ENCODE results near the gene ADAMTS18. TPM values are rescaled to one million over a fixed set of nuclear protein-coding genes. Genes with fewer than 3 reads are reported as not detected.
A peak's percentile ranks its signal among the peaks of the same experiment; 100 is the strongest.

ADAMTS18 gene
- total and polyA plus RNA-seq, 2 donors (not counting 3 experiments of a cell fraction or from before 2014, with no cell fraction given): 18.4 to 27.5 TPM

- no peaks in the 10 kb centered on the region for H3K27me3 ChIP-seq (ENCODE audit: control insufficient read depth in 2 of 2, insufficient read depth in 2 of 2, low read length in 2 of 2)
- dilution Hi-C loops (cut with MboI; ENCODE audit: extremely low pct_ligation_motif_present, low sequenced_read_pairs) (no loop called here), intact Hi-C loops (cut with micrococcal nuclease) (loop anchor here (2.0 kb wide), 2 partner anchors 103 to 275 kb away; no protein-coding TSS in a partner anchor)
- H3K4me1 ChIP-seq (ENCODE audit: control insufficient read depth, extremely low read depth, insufficient read depth, low read length): peaks cover 44% of the 10 kb centered on the region
- peak overlapping the region; percentile 14 for H3K4me2 ChIP-seq (ENCODE audit: insufficient read depth, low read length)
- ChIA-PET POLR2A (interaction anchor here (1.4 kb wide), 1 partner anchor 9 kb away, joined by 4 read pairs; no protein-coding TSS in a partner anchor), CTCF (interaction anchor here (0.7 to 1.3 kb wide), 4 partner anchors 9 to 286 kb away, joined by 3 to 5 read pairs (median 4); no protein-coding TSS in a partner anchor)
- H3K36me3 ChIP-seq (ENCODE audit: control insufficient read depth in 2 of 2, extremely low read depth in 1 of 2, insufficient read depth in 2 of 2, low read length in 2 of 2): peaks cover 0 to 2% of the 10 kb centered on the region in 2 experiments
- no peak overlapping the region for H2AFZ ChIP-seq (ENCODE audit: low read depth, low read length)
- no peaks in the 10 kb centered on the region for H3K9me1 ChIP-seq (replicated peaks; ENCODE audit: control insufficient read depth, extremely low read depth, insufficient read depth, low read length)
- peak overlapping the region; percentile 98 for H3K27ac ChIP-seq (ENCODE audit: insufficient read depth, low read depth, low read length)
- BruUV-seq (replicated peaks): no TSS peak
- peak; percentile 75 for FAIRE-seq
- no peaks in the 10 kb centered on the region for H3K9me3 ChIP-seq (replicated peaks; ENCODE audit: control insufficient read depth, insufficient read depth, low read length)
- DNase-seq (ENCODE audit: low read depth, low spot score): peak; percentile 35
- peak; percentile 36 for TF ChIP-seq GATA2 (IDR thresholded peaks at IDR 0.05; ENCODE audit: insufficient read depth, insufficient read length, low read depth, low read length)
- no peak for TF ChIP-seq MYC (IDR thresholded peaks at IDR 0.05; ENCODE audit: low read depth, low read length)
- TF ChIP-seq MAX (IDR thresholded peaks at IDR 0.05; ENCODE audit: insufficient read depth, insufficient read length): no peak
- TF ChIP-seq FOS (IDR thresholded peaks at IDR 0.05; ENCODE audit: borderline replicate concordance, insufficient read depth, low read length): peak; percentile 21
- no peak for TF ChIP-seq JUN (IDR thresholded peaks at IDR 0.05; ENCODE audit: borderline replicate concordance, insufficient read depth, insufficient read length, low read depth)
- TF ChIP-seq CTCF (IDR thresholded peaks at IDR 0.05; ENCODE audit: extremely low read depth in 1 of 2, insufficient read depth in 1 of 2, low read depth in 1 of 2, low read length in 2 of 2): no peak
- H4K20me1 ChIP-seq (replicated peaks; ENCODE audit: control insufficient read depth, extremely low read depth, insufficient read depth, low read length): no peaks in the 10 kb centered on the region
- H3K79me2 ChIP-seq (ENCODE audit: control insufficient read depth, insufficient read depth, low read length): no peaks in the 10 kb centered on the region
- H3K4me3 ChIP-seq (replicated peaks in 1 of 3; ENCODE audit: insufficient read depth in 1 of 3, low read depth in 1 of 3, low read length in 3 of 3): no peak overlapping the region
- peak overlapping the region; percentile 58 for H3K9ac ChIP-seq (replicated peaks; ENCODE audit: extremely low read depth, insufficient read depth, low read length)
Measured at GRCh38 chr16:77299395-77299794, 135.4 kb downstream of the ADAMTS18 start.
